HEK293 (cell line): ENCODE measurements around the gene EID2.

Experiments used
- CTCF ChIA-PET: fragments of 350-600 bp; formaldehyde crosslinking; extraction: SDS; loops from one replicate; lab custom pipeline; 2021; ENCODE audit warnings: antibody characterized with exemption; lab: Yijun Ruan, JAX
- POLR2A ChIA-PET: fragments of 300-600 bp; formaldehyde crosslinking; extraction: SDS; loops from one replicate; lab custom pipeline; 2020; ENCODE audit warnings: antibody characterized with exemption, inconsistent platforms; lab: Yijun Ruan, JAX
- H3K27ac ChIP-seq: fragments of 200-500 bp; sonication (Bioruptor generic); 2 replicates; pipeline ENCODE4 v1.5.1; 2014; ENCODE audit warnings: low read depth, low read length, control low read depth, inconsistent platforms; ENCODE audit errors: extremely low read depth
- H3K36me3 ChIP-seq, 2 experiments: fragments of 200-500 bp in 1 of 2; sonication (Bioruptor generic) in 1 of 2; 1 replicate in 1 of 2; 2 replicates in 1 of 2; pipeline ENCODE4 v1.5.1; 2014 to 2017; ENCODE audit warnings: inconsistent platforms in 2 of 2, low read length in 2 of 2; ENCODE audit not compliant: control insufficient read depth in 2 of 2, insufficient read depth in 1 of 2
- H3K4me1 ChIP-seq: fragments of 200-500 bp; sonication (Bioruptor generic); 2 replicates; pipeline ENCODE4 v1.5.1; 2014; ENCODE audit warnings: mild to moderate bottlenecking, low read length, inconsistent platforms; ENCODE audit not compliant: control insufficient read depth, insufficient read depth
- H3K4me3 ChIP-seq: 2 replicates; pipeline ENCODE4 v1.5.1; 2011; ENCODE audit warnings: low read depth, mild to moderate bottlenecking, control low read depth, low read length, moderate library complexity
- H3K9me3 ChIP-seq: fragments of 200-500 bp; sonication (Bioruptor generic); 2 replicates; pipeline ENCODE4 v1.5.1; 2014; ENCODE audit warnings: low read depth, low read length, inconsistent platforms; ENCODE audit not compliant: control insufficient read depth, insufficient read depth
- ELK4 ChIP-seq: IDR thresholded peaks from 2 replicates; pipeline ENCODE4 v1.6.1; 2011; ENCODE audit warnings: mild to moderate bottlenecking, low read depth, low read length, borderline replicate concordance
- KLF10 ChIP-seq: fragments of 450-650 bp; IDR thresholded peaks from 2 replicates; pipeline ENCODE4 v1.5.1; 2018; ENCODE audit warnings: missing biosample characterization, mild to moderate bottlenecking, missing genetic modification characterization
- PATZ1 ChIP-seq: fragments of 450-650 bp; formaldehyde crosslinking; IDR thresholded peaks from 2 replicates; pipeline ENCODE4 v1.5.1; 2016; ENCODE audit warnings: missing biosample characterization, missing genetic modification characterization
- YY2 ChIP-seq: fragments of 450-650 bp; formaldehyde crosslinking; IDR thresholded peaks from 2 replicates; pipeline ENCODE4 v1.5.1; 2016; ENCODE audit warnings: missing biosample characterization, missing genetic modification characterization
- ZFP37 ChIP-seq: fragments of 450-650 bp; formaldehyde crosslinking; IDR thresholded peaks from 2 replicates; pipeline ENCODE4 v1.5.1; 2016; ENCODE audit warnings: missing biosample characterization, missing genetic modification characterization
- ZNF121 ChIP-seq: fragments of 450-650 bp; formaldehyde crosslinking; IDR thresholded peaks from 2 replicates; pipeline ENCODE4 v1.5.1; 2016; ENCODE audit warnings: missing biosample characterization, missing genetic modification characterization
- ZNF280D ChIP-seq: fragments of 450-650 bp; formaldehyde crosslinking; IDR thresholded peaks from 2 replicates; pipeline ENCODE4 v1.5.1; 2016; ENCODE audit warnings: missing biosample characterization, missing genetic modification characterization
- ZNF514 ChIP-seq: fragments of 450-650 bp; formaldehyde crosslinking; IDR thresholded peaks from 2 replicates; pipeline ENCODE4 v1.5.1; 2016; ENCODE audit warnings: missing biosample characterization, missing genetic modification characterization
- ZNF518A ChIP-seq: fragments of 450-650 bp; formaldehyde crosslinking; conservative IDR thresholded peaks from 2 replicates; pipeline ENCODE4 v1.5.1; 2016; ENCODE audit warnings: low read depth, missing biosample characterization, missing genetic modification characterization
- ZNF664 ChIP-seq: fragments of 450-650 bp; formaldehyde crosslinking; IDR thresholded peaks from 2 replicates; pipeline ENCODE4 v1.5.1; 2016; ENCODE audit warnings: missing biosample characterization, missing genetic modification characterization
- ZXDB ChIP-seq: fragments of 450-650 bp; formaldehyde crosslinking; IDR thresholded peaks from 2 replicates; pipeline ENCODE4 v1.5.1; 2016; ENCODE audit warnings: missing biosample characterization, missing genetic modification characterization

The EID2 gene

GRCh38 chr19:39539165-39539517 is 820 bp downstream of the EID2 start (continued):
- no peak for TF ChIP-seq ZNF518A (tag by site-specific recombination)
- 0 out of 2 replicates have a peak, but pooled peaks have one; percentile 5 for TF ChIP-seq PATZ1 (tag by site-specific recombination)
- TF ChIP-seq ELK4 = no peak
- TF ChIP-seq ZNF280D = no peak
- no peak for TF ChIP-seq ZNF514 (tag by site-specific recombination)
- TF ChIP-seq ZFP37 (tag by site-specific recombination) = peak; percentile 75; the same call in 1 of the 2 replicates
- TF ChIP-seq ZXDB = peak; percentile 26; the same call in 1 of the 2 replicates
- TF ChIP-seq YY2 (tag by site-specific recombination) = no peak
- TF ChIP-seq KLF10 (tag by site-specific recombination) = 0 out of 2 replicates have a peak, but pooled peaks have one; percentile 10

GRCh38 chr19:39533791-39534190 is 6.2 kb downstream of the EID2 start:
- ChIA-PET CTCF (interaction anchor here (0.7 to 6.3 kb wide), 34 partner anchors 8 to 310 kb away, joined by 3 to 174 read pairs (median 7); partner anchors contain the start of genes DLL3, PLEKHG2, RPS16 and SELENOV), POLR2A (interaction anchor here (0.6 to 3.6 kb wide), 5 partner anchors 21 to 143 kb away, joined by 3 to 56 read pairs (median 8); partner anchors contain the start of genes MED29, PAF1, RPS16 and SUPT5H)
- TF ChIP-seq ZNF664 (tag by site-specific recombination) (no peak), ZNF121 (tag by site-specific recombination) (peak; percentile 97)
- no peak overlapping the region for H3K27ac ChIP-seq
- peaks cover 27% of the 10 kb centered on the region for H3K4me1 ChIP-seq
- H3K9me3 ChIP-seq = no peaks in the 10 kb centered on the region; the same call in 1 of the 2 replicates
- H3K36me3 ChIP-seq = peaks cover 2 to 56% of the 10 kb centered on the region in 2 experiments
- no peak overlapping the region for H3K4me3 ChIP-seq
